ENCODE results near the gene PLPPR3. TPM values are rescaled to one million over a fixed set of nuclear protein-coding genes. Genes with fewer than 3 reads are reported as not detected.

PLPPR3 gene
- total RNA-seq, 1 experiment from 2014 or later: 63.7 TPM

DNA sequence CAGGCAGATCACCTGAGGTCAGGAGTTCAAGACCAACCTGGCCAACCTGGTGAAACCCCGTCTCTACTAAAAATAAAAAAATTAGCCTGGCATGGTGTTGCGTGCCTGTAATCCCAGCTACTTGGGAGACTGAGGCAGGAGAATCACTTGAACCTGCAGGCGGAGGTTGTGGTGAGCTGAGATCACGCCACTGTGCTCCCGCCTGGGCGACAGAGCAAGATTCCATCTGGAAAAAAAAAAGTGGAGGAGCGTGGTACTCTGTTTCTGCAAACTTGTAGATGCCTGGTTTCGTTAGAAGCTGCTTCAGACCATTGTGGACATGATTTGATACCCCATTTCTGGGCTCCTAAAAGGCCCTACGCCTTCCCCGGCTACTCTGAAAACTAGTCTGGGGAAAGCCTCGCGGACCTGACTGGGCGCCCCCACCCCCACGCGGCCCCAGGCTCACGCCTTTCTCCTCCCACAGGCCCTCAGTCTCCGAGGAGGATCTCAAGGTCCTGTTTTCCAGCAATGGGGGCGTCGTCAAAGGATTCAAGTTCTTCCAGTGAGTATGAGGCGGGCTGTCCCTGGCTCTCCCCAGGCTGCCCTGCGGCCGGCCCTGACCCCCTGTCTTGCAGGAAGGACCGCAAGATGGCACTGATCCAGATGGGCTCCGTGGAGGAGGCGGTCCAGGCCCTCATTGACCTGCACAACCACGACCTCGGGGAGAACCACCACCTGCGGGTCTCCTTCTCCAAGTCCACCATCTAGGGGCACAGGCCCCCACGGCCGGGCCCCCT is 11.5 kb downstream of the PLPPR3 start:
- H3K27me3 ChIP-seq (ENCODE audit: control insufficient read depth, insufficient read depth, low read length): no peaks in the 10 kb centered on the region
- H3K27ac ChIP-seq (ENCODE audit: low read length): no peak overlapping the region
- no TSS peak for BruUV-seq (replicated peaks)
- intact Hi-C loops (cut with micrococcal nuclease; ENCODE audit: unreplicated experiment): no loop called here
- no peak overlapping the region for H3K4me3 ChIP-seq (ENCODE audit: low read depth in 2 of 2, low read length in 2 of 2)
- H3K36me3 ChIP-seq (ENCODE audit: control insufficient read depth, insufficient read depth, low read length): peaks cover 12% of the 10 kb centered on the region
- POLR2A ChIA-PET: interaction anchor here (0.6 to 0.7 kb wide), 2 partner anchors 16 to 30 kb away, joined by 4 read pairs; no protein-coding TSS in a partner anchor
- no peaks in the 10 kb centered on the region for H3K4me1 ChIP-seq (ENCODE audit: control insufficient read depth, insufficient read depth, low read length)
- CTCF ChIA-PET: no interaction called here
- in situ Hi-C loops (cut with HindIII; ENCODE audit: low pct_unique_long_range_greater_than_20kb, low sequenced_read_pairs): no loop called here
- DNase-seq (ENCODE audit: low read depth, low spot score) (no peak), ATAC-seq (no peak)
- TF ChIP-seq TCF7L2 (IDR thresholded peaks at IDR 0.05; ENCODE audit: low read depth, low read length) (no peak), POLR2AphosphoS5 (IDR thresholded peaks at IDR 0.05; ENCODE audit: low read depth, low read length) (no peak), SIN3A (IDR thresholded peaks at IDR 0.05; ENCODE audit: borderline replicate concordance, insufficient read depth, low read depth, low read length) (no peak)
- TF ChIP-seq, protein P1, sequence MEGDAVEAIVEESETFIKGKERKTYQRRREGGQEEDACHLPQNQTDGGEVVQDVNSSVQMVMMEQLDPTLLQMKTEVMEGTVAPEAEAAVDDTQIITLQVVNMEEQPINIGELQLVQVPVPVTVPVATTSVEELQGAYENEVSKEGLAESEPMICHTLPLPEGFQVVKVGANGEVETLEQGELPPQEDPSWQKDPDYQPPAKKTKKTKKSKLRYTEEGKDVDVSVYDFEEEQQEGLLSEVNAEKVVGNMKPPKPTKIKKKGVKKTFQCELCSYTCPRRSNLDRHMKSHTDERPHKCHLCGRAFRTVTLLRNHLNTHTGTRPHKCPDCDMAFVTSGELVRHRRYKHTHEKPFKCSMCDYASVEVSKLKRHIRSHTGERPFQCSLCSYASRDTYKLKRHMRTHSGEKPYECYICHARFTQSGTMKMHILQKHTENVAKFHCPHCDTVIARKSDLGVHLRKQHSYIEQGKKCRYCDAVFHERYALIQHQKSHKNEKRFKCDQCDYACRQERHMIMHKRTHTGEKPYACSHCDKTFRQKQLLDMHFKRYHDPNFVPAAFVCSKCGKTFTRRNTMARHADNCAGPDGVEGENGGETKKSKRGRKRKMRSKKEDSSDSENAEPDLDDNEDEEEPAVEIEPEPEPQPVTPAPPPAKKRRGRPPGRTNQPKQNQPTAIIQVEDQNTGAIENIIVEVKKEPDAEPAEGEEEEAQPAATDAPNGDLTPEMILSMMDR (IDR thresholded peaks at IDR 0.05): no peak
- TF ChIP-seq, protein P2, sequence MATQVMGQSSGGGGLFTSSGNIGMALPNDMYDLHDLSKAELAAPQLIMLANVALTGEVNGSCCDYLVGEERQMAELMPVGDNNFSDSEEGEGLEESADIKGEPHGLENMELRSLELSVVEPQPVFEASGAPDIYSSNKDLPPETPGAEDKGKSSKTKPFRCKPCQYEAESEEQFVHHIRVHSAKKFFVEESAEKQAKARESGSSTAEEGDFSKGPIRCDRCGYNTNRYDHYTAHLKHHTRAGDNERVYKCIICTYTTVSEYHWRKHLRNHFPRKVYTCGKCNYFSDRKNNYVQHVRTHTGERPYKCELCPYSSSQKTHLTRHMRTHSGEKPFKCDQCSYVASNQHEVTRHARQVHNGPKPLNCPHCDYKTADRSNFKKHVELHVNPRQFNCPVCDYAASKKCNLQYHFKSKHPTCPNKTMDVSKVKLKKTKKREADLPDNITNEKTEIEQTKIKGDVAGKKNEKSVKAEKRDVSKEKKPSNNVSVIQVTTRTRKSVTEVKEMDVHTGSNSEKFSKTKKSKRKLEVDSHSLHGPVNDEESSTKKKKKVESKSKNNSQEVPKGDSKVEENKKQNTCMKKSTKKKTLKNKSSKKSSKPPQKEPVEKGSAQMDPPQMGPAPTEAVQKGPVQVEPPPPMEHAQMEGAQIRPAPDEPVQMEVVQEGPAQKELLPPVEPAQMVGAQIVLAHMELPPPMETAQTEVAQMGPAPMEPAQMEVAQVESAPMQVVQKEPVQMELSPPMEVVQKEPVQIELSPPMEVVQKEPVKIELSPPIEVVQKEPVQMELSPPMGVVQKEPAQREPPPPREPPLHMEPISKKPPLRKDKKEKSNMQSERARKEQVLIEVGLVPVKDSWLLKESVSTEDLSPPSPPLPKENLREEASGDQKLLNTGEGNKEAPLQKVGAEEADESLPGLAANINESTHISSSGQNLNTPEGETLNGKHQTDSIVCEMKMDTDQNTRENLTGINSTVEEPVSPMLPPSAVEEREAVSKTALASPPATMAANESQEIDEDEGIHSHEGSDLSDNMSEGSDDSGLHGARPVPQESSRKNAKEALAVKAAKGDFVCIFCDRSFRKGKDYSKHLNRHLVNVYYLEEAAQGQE (IDR thresholded peaks at IDR 0.05; ENCODE audit: insufficient read depth in 1 of 2, low read depth in 2 of 2, low read length in 1 of 2): no peak
- no peaks in the 10 kb centered on the region for H3K9me3 ChIP-seq (ENCODE audit: control insufficient read depth, insufficient read depth, low read depth, low read length)

DNA sequence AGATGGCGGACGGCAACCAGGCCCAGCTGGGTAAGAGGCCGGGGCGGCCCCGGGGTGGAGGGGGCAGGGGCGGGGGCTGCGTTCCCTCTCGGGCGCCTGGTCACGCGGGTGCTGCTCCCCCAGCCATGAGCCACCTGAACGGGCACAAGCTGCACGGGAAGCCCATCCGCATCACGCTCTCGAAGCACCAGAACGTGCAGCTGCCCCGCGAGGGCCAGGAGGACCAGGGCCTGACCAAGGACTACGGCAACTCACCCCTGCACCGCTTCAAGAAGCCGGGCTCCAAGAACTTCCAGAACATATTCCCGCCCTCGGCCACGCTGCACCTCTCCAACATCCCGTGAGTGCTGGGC is 13.4 kb downstream of the PLPPR3 start:
- in situ Hi-C loops (cut with HindIII; ENCODE audit: low pct_unique_long_range_greater_than_20kb, low sequenced_read_pairs): no loop called here
- ChIA-PET POLR2A (no interaction called here), CTCF (no interaction called here)
- no TSS peak for BruUV-seq (replicated peaks)
- TF ChIP-seq TCF7L2 (IDR thresholded peaks at IDR 0.05; ENCODE audit: low read depth, low read length): no peak
- TF ChIP-seq SIN3A (IDR thresholded peaks at IDR 0.05; ENCODE audit: borderline replicate concordance, insufficient read depth, low read depth, low read length): no peak
- TF ChIP-seq, protein P1 (IDR thresholded peaks at IDR 0.05): no peak
- TF ChIP-seq POLR2AphosphoS5 (IDR thresholded peaks at IDR 0.05; ENCODE audit: low read depth, low read length): no peak
- TF ChIP-seq, protein P2 (IDR thresholded peaks at IDR 0.05; ENCODE audit: insufficient read depth in 1 of 2, low read depth in 2 of 2, low read length in 1 of 2): no peak
- Histone ChIP-seq H3K4me3 (ENCODE audit: low read depth in 2 of 2, low read length in 2 of 2) (no peak overlapping the region), H3K27me3 (ENCODE audit: control insufficient read depth, insufficient read depth, low read length) (no peaks in the 10 kb centered on the region), H3K4me1 (ENCODE audit: control insufficient read depth, insufficient read depth, low read length) (no peaks in the 10 kb centered on the region), H3K36me3 (ENCODE audit: control insufficient read depth, insufficient read depth, low read length) (peaks cover 12% of the 10 kb centered on the region), H3K27ac (ENCODE audit: low read length) (no peak overlapping the region), H3K9me3 (ENCODE audit: control insufficient read depth, insufficient read depth, low read depth, low read length) (no peaks in the 10 kb centered on the region)
- intact Hi-C loops (cut with micrococcal nuclease; ENCODE audit: unreplicated experiment): no loop called here
- ATAC-seq (no peak), DNase-seq (ENCODE audit: low read depth, low spot score) (no peak)
